Esophagus squamous epithelium (tissue), 5 donors: ENCODE measurements around the gene TMTC2. TPM values are rescaled to one million over a fixed set of nuclear protein-coding genes. Genes with fewer than 3 reads are reported as not detected.
"Not testable (repeated sequence)": the region's sequence is repeated elsewhere in the genome, so short reads cannot be mapped to it uniquely, and the experiment has no call there.

Experiments used
- DNase-seq: peaks from one replicate; lab custom pipeline; 2025; lab: John Stamatoyannopoulos, UW
- H3K27ac ChIP-seq, 4 donors: fragments of 200-600 bp; sonication (generic); one replicate each; pipeline ENCODE4 v1.5.1; 2016 to 2019; ENCODE audit warnings: mild to moderate bottlenecking in 1 of 4
- H3K27me3 ChIP-seq, 4 donors: fragments of 200-600 bp; sonication (generic); 1 replicate in 3 of 4; 2 replicates in 1 of 4; pipeline versions ENCODE4 v1.5.1 to v1.6.0; 2017 to 2021; ENCODE audit warnings: antibody characterized with exemption in 1 of 4
- H3K36me3 ChIP-seq, 3 donors: fragments of 200-600 bp; sonication (generic); one replicate each; pipeline ENCODE4 v1.5.1; 2016 to 2019
- H3K4me1 ChIP-seq, 3 donors: fragments of 200-600 bp; sonication (generic); one replicate each; pipeline ENCODE4 v1.5.1; 2017 to 2019
- H3K4me3 ChIP-seq, 4 donors: fragments of 200-600 bp; sonication (generic); 1 replicate in 3 of 4; 2 replicates in 1 of 4; pipeline ENCODE4 v1.5.1; 2016 to 2019; ENCODE audit warnings: mild to moderate bottlenecking in 2 of 4, moderate library complexity in 1 of 4
- H3K9me3 ChIP-seq, 3 donors: fragments of 200-600 bp; sonication (generic); one replicate each; pipeline ENCODE4 v1.5.1; 2016 to 2019
- POLR2A ChIP-seq, 4 donors: fragments of 450-650 bp; IDR thresholded peaks; one replicate each; pipeline ENCODE4 v1.6.1; 2017; ENCODE audit warnings: antibody characterized with exemption in 4 of 4, mild to moderate bottlenecking in 4 of 4, moderate library complexity in 3 of 4
- WGBS, 2 donors: methylation state at CpG; one replicate each; pipeline ENCODE4 v1.1.5; 2018; 5-methylcytosine and 5-hydroxymethylcytosine counted together
- intact Hi-C: fragments of 100-400 bp; cut with DNase I; formaldehyde crosslinking; loops from one replicate; pipeline ENCODE4 v1.15.0; 2022
- total RNA-seq, 4 donors: library from RNA; depleted of rRNA; stranded (reverse); fragments of >200 nt; gene quantifications; one replicate each; pipeline ENCODE4 v1.1.0, GENCODE V29; 2016
- TF ChIP-seq, protein P1 (sequence below), 6 experiments: fragments of 450-650 bp in 4 of 6; fragments of 200-600 bp in 2 of 6; sonication (generic) in 2 of 6; IDR thresholded peaks; one replicate each; pipeline ENCODE4 v1.5.1; 2016 to 2019; ENCODE audit warnings: antibody characterized with exemption in 6 of 6, mild to moderate bottlenecking in 4 of 6, moderate library complexity in 4 of 6
- donor health status: DM: yes; HTN: yes; CAD: no.

Gene TMTC2
- total RNA-seq, 4 donors from 2014 or later: 18.3 to 27.0 (median 21.8) TPM

DNA sequence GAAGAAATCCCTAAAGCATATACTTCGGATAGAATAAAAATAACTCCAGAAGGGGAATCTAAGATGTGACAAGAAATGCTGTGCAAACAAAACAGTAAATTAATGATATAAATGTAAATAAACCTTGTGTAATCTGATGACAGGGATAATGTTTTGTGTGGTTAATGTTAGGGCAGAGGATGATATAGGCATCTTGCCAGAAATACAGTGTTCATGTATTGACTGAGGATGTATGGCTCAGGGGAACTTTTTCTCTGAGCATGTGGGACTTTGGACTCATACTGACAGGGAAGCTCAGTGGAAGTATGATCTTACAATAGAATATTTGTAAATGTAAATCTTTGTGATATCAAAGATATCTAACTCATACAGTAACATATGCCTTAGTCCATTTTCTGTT lies 420.2 kb downstream of the TMTC2 start:
- intact Hi-C loops: no loop called here
- H3K27ac ChIP-seq: no peak overlapping the region
- no peak for TF ChIP-seq POLR2A (IDR thresholded peaks at IDR 0.05)
- TF ChIP-seq, protein P1, sequence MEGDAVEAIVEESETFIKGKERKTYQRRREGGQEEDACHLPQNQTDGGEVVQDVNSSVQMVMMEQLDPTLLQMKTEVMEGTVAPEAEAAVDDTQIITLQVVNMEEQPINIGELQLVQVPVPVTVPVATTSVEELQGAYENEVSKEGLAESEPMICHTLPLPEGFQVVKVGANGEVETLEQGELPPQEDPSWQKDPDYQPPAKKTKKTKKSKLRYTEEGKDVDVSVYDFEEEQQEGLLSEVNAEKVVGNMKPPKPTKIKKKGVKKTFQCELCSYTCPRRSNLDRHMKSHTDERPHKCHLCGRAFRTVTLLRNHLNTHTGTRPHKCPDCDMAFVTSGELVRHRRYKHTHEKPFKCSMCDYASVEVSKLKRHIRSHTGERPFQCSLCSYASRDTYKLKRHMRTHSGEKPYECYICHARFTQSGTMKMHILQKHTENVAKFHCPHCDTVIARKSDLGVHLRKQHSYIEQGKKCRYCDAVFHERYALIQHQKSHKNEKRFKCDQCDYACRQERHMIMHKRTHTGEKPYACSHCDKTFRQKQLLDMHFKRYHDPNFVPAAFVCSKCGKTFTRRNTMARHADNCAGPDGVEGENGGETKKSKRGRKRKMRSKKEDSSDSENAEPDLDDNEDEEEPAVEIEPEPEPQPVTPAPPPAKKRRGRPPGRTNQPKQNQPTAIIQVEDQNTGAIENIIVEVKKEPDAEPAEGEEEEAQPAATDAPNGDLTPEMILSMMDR (IDR thresholded peaks at IDR 0.05): no peak
- 68 to 72% methylated on average over 1 of the region's 1 CpG for WGBS, 2 donors
- H3K27me3 ChIP-seq: no peaks in the 10 kb centered on the region
- H3K36me3 ChIP-seq: peaks cover 0 to 12% (median 0%) of the 10 kb centered on the region in 3 donors
- no peaks in the 10 kb centered on the region for H3K9me3 ChIP-seq
- peaks cover 0 to 7% (median 0%) of the 10 kb centered on the region in 3 donors for H3K4me1 ChIP-seq
- H3K4me3 ChIP-seq: no peak overlapping the region
- no peak for DNase-seq

DNA sequence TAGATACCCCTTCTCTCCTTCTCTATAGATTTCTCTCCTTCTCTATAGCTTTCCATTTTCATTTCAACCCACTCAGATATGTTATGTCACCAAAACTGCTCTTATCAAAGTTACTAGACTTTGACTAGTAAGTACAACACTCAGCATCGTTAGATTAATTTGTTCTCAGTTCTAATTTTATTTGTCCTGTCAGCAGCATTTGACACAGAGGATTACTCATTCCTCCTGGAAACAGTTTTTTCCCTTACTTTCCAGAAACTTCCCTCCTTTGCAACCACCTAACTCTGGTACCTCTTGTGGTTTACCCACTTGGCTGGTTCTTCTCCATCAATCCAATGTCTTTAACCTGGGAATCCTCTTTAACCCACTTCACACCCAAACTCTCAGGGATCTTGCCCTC lies 423.7 kb downstream of the TMTC2 start:
- no peaks in the 10 kb centered on the region for H3K9me3 ChIP-seq
- H3K27ac ChIP-seq: no peak overlapping the region
- H3K27me3 ChIP-seq: no peaks in the 10 kb centered on the region
- WGBS, 2 donors: 38 to 60% methylated on average over 1 of the region's 1 CpG
- no peak overlapping the region for H3K4me3 ChIP-seq
- no peaks in the 10 kb centered on the region for H3K4me1 ChIP-seq
- no peak for TF ChIP-seq POLR2A (IDR thresholded peaks at IDR 0.05)
- TF ChIP-seq, protein P1 (IDR thresholded peaks at IDR 0.05): no peak
- DNase-seq: no peak
- intact Hi-C loops: no loop called here
- peaks cover 0 to 9% (median 0%) of the 10 kb centered on the region in 3 donors for H3K36me3 ChIP-seq

DNA sequence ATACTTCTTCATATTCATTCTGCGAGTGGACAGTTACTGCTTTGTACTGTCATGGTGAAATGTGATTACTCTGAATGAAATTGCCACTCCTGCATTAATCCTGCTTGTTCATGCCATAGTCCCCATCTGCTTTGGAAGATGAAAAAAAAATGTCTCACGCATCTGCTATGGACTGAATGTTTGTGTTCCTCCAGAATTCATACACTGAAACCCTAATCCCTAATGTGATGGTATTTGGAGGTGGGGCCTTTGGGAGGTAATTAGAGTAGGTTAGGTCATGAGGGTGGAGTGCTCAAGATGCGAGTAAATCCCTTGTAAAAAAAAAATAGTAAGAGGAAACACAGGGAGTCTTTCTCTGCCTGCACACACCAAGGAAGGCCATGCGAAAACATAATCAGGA lies 427.2 kb downstream of the TMTC2 start:
- no peak for TF ChIP-seq POLR2A (IDR thresholded peaks at IDR 0.05)
- TF ChIP-seq, protein P1 (IDR thresholded peaks at IDR 0.05): no peak
- Histone ChIP-seq H3K27me3 (no peaks in the 10 kb centered on the region), H3K4me3 (no peak overlapping the region), H3K4me1 (no peaks in the 10 kb centered on the region), H3K27ac (no peak overlapping the region), H3K9me3 (no peaks in the 10 kb centered on the region), H3K36me3 (peaks cover 0 to 3% (median 0%) of the 10 kb centered on the region in 3 donors)
- 66 to 76% methylated on average over 4 of the region's 4 CpGs for WGBS, 2 donors
- DNase-seq: no peak
- intact Hi-C loops: no loop called here

DNA sequence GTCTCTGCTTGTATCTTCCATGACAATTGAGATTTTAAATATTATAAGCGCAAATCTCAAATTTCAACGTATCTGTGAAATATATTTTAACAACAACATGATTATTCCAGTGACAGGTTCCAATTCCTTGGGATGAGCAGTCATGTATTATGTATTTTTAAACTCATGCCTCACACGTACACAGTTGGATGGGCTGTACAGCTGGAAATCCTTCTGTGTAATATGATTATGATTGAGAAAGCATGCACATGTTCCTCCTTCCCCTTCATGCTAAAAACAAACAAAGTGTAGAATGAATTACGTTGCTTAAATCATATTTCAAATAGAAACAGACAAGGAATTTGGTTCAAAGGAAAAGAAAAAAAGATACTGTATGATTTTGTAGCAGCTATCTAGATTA lies 428.3 kb downstream of the TMTC2 start:
- Histone ChIP-seq H3K4me3 (no peak overlapping the region), H3K4me1 (no peaks in the 10 kb centered on the region), H3K36me3 (no peaks in the 10 kb centered on the region), H3K27me3 (no peaks in the 10 kb centered on the region), H3K9me3 (no peaks in the 10 kb centered on the region), H3K27ac (no peak overlapping the region)
- no peak for DNase-seq
- intact Hi-C loops: no loop called here
- TF ChIP-seq, protein P1 (IDR thresholded peaks at IDR 0.05): no peak
- no peak for TF ChIP-seq POLR2A (IDR thresholded peaks at IDR 0.05)
- WGBS, 2 donors: 67 to 83% methylated on average over 4 of the region's 4 CpGs

DNA sequence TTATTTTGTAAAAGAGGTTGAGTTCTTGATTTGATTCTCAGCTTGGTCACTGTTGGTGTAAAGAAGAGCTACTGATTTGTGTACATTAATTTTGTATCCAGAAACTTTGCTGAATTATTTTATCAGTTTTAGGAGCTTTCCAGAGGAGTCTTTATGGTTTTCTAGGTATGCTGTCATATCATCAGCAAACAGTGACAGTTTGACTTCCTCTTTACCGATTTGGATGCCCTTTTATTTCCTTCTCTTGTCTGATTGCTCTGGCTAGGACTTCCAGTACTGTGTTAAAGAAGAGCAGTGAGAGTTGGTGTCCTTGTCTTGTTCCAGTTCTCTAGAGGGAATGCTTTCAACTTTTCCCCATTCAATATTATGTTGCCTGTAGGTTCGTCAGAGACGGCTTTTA lies 431.2 kb downstream of the TMTC2 start:
- H3K27ac ChIP-seq, H3K4me1 ChIP-seq, H3K4me3 ChIP-seq, intact Hi-C loops, DNase-seq, H3K27me3 ChIP-seq, H3K9me3 ChIP-seq, H3K36me3 ChIP-seq: not testable (repeated sequence)
- WGBS, 2 donors: 62 to 67% methylated on average over 3 of the region's 3 CpGs
